ENCODE results near the gene RFX2.
"Not testable (repeated sequence)": the region's sequence is repeated elsewhere in the genome, so short reads cannot be mapped to it uniquely, and the experiment has no call there.

Gene RFX2

DNA sequence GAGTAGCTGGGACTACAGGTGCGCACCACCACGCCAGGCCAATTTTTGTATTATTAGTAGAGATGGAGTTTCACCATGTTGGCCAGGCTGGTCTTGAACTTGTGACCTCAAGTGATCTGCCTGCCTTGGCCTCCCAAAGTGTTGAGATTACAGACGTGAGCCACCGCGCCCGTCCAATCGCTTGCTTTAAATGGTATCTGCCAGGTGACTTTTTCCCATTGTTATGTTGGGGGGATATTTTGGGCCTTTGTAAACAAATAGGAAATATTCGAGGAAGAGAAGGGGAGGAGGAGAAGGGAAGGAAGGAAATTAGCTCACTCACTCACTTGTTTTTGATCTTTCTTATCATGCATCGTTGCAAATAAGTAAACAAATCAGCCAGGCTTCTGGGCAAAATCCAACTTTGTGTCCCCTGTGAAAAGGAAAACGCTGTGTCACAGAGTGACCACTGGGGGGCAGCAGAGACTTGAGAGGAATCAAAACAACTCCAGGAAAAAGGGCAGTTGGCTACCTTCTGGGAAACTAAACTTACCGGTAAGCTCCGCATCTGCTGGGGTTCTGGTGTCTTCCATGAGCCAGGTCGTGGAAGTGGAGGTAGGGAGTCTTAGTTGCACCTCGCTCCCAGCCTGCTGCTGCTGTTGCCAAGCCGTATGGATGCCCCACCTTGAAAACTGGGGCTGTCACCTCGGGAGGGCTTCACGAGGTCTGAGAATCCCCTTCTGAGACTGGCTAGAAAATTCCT, 123.1 kb downstream of the RFX2 start:
- DNase-seq, result no peak

DNA sequence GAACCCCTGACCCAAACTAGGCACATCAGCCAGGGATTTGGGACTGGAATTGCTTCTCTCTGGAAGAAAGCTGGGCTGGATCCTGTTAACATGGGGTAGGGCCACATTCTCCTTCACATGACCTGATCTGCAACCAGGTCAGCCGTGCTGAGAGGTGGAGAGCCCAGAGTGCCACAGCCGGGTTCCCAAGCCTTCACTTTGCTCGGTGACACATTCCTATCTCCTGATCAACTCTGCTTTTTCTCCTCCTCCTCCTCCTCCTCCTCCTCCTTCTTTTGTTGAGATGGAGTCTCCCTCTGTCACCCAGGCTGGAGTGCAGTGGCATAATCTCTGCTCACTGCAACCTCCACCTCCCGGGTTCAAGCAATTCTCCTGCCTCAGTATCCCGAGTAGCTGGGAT, 124.5 kb downstream of the RFX2 start:
- DNase-seq, result not testable (repeated sequence)

DNA sequence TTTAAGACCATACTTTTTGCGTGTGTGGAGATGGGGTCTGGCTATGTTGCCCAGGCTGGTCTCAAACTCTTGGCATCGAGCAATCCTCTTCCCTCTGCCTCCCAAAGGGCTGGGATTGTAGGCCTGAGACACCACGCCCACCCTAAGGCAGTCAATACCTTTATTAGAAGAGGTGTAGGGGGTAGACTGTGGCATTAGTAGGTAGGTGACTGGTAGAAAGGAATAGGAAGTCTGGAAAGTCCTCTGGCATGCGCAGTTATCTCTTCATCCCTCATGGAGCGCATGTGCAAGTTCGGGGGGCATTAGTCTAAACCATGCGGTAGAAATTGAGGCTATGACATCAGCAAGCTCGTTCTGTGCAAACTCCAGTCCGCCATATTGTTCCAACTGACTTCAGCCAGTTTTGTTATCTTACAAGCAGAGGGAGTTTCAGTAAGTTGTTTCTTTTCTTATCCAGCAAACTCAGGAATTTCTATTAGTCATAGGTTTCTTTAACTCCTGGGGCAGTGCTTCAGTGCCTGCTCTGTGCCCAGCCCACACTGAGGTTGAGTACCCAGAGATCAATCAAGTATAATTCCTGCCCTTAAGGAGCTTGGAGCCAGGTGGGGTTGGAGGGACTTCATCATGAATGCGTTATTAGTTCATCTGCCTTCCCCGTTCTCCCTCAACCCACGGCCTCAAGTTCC, 125.1 kb downstream of the RFX2 start:
- DNase-seq, result no peak

DNA sequence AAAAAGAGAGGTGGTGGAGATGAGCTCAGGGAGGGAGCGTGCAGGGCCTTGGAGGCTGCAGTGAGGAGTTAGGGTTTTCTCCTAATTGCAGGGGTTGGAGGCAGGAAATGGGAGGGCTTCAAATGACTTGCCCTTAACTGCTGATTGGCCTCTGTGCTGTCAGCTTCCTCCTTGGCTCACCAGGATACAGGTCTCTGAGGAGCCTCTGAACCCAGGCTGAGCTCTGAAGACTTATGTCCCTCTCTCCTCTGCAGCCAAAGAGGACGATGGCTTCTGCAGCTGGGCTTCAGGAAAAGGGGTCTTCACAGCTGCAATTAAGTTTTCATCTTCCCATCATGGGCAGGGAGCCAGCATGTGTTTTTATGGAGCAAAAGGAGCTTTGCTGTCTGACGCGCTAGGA, 125.7 kb downstream of the RFX2 start:
- DNase-seq, result no peak

DNA sequence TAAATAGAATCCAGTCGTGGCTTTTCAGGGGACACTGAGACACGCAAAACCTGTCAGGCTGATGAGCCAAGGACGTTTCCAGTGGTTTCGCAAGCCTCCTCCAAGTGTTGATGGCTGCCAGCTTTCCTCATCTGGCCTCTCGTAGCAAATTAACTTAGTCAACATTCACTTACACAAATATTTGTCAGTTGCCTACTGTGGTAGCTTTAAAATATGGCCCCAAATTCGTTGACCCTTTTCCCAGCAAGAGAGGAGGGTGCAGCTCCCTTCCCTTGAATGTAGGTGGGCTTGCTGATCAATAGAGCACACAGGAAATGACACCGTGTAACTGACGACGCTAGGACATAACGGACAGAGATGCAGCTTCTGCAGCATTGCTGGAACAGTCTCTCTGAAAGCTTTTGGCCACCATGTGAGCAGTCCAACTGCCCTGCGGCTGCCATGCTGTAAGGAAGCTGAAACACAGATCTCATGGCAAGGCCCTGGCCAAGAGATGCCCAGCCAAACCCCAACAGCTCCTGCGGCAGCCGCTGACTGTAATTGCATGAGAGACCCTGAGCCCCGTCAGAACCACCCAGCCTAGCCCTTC, 126.8 kb downstream of the RFX2 start:
- DNase-seq, result no peak

DNA sequence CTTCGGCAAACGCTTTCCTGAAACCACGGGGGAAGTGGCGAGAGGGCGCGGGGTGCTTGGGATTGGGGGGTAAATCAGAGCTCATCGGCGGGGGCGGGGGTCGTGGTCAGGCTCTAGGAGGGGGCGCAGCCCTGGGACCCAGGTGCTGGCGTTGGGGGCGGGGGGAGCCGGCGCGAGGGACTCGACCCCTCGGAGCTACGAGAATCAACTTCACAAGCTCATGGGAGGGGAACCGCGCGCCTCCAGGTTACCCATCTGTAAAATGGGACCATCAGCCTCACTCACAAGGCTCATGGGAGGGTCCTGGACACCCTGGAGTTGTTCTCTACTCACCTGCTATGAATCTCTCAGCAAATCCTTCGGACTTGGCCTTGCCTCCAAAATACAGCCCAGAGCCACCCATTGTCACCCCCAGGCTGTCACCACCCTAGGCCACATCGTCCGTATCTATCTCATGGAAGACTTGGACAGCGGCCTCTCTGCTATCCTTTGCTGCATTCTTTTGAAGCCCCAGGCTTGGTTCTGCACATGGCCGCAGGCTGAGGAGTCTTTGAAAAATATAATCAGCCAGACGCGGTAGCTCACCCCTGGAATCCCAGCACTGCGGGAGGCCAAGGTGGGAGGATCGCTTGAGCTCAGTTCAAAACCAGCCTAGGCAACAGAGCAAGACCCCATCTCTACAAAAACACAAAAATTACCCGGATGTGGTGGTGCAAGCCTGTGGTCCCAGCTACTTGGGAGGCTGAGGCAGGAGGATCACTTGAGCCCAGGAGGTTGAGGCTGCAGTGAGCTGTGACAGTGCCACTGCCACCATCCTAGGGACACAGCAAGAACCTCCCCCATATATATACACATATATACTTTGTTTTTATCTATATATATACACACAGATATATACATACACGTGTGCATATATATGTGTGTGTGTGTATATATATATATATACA, 131.4 kb downstream of the RFX2 start:
- no peak for DNase-seq

DNA sequence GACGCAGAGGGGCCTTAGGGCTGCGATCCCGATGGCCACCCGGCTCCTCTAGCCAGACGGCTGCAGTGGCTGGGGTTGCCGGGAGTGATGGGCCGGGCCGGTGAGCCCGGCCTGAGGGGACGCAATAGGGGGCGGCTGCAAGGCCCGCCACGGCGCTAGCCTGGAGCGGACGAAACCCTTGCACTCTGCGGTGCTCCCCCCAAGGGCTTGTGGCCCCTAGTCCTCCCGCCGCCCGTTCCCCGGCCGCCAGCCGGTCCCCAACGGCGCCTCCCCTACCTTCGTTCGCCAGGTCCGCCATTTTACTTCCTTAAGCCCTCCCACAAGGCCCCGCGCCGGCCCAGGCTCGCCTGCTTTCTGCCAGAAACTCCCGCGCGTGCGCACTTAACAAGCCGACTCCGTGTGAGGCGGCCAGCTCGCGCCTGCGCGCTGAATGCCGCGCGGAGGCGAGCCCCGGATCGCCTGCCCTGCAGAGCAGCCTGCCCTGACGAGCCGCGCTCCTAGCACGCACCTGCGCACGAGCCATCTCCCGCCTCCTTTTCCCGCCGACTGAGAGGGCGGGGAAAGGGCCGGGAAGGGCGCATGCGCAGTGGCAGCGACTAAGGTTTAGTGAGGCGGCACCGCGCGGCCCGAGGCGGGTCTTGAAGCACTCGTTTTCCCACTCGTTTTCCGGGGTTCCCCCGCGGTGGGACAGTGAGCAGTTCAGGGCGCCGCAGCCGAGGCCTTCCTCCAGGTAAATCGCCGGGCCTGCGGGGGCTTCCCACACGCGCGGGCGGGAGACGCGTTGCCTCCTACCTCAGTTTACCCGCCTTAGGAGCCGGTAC, 132.3 kb downstream of the RFX2 start, which contains the start of gene RANBP3:
RANBP3 (minus strand) TSS at position 356 of the 821 bp plus-strand sequence; CDS start at position 298, 58 bp downstream.
- DNase-seq, result peak; percentile 100

DNA sequence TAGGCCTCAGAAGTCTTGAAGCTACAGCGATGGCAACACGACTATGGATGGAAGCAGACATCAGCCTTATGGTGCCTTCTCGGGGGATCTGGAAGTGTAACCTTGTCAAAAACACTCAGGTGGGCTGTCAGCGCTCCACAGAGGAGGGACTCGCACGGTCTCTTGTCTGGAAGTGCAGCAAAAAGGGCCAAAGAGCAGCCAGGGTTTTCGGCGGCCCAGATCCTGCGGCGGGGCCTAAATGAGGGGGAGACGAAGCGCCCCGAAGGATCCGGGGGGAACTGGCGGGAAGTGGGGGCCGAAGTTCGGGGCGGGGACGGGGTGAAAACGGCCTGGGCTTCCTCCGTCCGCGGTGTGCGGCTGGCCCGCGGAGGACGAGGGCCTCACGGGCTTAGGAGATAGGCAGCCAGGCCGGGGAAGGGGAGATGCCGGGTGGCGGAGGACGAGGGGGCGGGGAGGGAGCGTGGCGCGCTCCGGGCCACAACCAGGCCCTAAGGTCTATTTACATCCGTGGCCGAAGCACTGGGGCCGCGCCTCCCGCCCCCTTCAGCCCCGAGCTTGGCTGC, 133.0 kb downstream of the RFX2 start:
- no peak for DNase-seq

DNA sequence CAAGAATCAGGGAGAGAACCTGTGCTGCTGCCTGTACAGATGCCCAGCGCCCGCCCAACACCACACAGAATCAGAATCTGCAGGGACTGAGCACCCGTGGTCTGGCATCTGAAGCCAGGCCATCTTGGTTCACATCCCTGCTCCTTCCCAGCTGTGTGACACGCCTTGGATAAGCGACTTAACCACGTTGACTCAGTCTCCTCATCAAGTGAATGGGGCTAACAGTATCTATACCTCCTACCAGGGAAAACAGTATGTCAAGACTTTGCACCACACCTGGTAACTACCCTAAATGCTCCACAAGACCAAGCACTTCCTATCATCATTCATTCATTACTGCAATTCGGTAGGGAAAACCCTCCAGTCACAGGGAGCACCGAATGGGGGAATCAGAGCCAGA, 133.5 kb downstream of the RFX2 start:
- DNase-seq, result no peak

DNA sequence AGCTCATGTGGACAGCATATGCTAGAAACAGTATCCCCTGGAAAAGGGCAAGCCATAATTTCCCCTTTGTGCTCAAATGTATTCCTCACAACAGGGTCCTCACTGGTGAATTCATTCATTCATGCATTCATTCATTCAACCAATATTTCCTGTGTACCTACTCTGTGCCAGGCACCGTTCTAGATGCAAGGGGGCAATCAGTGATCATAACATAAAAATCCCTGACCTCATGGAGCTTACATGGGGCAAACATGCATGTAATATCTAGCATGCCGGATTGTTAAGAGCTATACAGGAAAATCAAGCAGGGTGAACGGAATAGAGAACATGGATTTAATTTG, 134.9 kb downstream of the RFX2 start:
- no peak for DNase-seq

DNA sequence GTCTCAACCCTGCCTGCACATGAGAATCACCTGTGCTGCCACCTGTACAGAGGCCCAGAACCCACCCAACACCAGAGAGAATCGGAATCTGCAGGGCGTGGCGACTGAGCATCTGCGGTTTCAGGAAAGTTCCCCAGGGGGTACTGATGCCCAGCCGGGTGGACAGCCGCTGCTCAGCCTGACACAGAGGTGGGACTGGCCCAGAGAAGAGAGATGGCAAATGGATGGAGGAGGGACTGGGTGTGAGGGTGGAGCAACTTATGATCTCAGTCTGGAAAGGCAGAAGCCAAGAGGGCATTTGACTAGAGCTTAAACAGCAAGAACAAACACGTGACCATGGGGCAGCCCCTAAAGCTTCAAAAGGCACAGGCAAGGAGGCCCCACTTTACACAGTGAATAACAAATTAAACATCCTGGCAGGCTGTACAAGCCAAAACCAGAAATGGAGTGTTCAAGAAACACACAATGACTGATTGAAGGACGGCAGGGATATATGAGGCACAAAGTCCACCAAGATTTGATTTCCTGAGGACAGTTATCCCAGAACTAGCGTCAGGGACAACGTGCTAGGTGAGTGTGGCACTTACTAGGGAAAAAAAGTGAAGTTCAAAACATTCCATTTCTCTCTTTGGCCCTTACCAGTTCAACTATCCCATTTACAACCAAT, 135.4 kb downstream of the RFX2 start:
- no peak for DNase-seq

DNA sequence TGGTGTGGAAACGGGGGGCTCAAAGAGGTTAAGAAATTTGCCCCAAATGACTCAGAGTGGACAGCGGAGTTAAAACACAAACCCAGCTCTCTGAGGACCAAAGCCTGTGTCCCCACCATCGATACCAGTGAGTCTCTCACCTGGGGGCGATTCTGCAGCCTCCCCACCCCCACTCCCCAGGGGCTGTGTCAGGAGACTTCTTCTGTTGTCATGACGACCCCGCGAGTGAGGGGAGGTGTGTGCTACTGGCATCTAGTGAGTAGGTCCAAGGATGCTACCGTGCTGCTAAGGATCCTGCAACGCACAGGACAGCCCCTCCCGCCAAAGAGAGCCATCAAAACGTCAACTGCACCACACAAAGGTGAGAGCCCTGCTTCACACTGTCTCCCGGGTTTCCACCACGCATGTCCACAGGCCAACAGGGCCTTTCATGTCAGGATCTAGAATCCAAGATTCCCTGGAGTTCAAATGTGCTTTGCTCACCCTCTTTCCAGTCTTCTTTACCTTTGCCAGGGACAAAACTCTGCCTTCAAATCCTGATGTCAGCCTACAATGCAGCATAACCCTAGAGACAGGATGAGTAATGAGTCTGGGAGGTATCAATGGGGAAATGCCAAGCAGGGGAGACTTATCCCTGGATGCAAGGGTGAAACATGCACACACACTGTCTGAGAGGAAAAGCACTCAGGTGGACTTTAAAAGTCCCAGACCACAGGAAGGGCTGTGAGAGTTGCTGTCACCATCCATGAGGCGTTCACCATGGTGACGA, 136.2 kb downstream of the RFX2 start:
- no peak for DNase-seq

DNA sequence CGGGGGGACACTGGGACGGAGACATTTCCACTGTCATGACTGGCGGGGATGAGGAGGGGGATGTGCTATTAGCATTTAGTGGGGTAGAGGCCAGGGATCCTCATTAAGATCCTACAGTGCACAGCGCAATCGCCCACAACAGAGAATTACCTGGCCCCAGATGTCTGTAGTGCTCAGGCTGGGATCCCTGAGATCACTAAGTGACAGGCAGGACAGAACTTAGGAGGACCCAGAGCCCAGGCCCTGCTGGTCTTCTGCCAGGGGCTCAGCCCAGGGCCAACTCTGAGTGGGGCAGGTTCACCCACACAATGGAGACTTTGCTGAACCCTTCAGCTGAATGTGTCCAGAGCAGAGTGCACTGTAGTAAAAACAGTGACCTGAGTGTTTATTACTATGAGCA, 136.9 kb downstream of the RFX2 start:
- DNase-seq, result no peak

DNA sequence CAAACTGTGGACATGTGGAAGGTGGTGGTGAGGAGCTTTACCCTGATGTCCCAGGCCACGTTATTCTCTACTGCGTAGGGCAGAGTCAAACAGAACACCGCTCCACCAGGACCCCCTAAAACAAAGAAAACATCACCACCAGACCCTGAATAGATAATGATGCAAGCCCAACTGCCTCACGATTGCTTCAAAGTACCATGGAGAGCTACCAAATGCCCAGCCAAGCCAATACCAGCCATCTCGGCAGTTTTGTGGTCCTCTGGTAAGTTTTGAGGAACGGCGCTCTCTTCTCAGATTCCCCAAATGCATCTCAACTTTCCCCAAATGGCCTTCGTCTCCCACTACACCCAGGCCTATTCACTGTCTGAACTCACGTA, 138.0 kb downstream of the RFX2 start:
- no peak for DNase-seq

DNA sequence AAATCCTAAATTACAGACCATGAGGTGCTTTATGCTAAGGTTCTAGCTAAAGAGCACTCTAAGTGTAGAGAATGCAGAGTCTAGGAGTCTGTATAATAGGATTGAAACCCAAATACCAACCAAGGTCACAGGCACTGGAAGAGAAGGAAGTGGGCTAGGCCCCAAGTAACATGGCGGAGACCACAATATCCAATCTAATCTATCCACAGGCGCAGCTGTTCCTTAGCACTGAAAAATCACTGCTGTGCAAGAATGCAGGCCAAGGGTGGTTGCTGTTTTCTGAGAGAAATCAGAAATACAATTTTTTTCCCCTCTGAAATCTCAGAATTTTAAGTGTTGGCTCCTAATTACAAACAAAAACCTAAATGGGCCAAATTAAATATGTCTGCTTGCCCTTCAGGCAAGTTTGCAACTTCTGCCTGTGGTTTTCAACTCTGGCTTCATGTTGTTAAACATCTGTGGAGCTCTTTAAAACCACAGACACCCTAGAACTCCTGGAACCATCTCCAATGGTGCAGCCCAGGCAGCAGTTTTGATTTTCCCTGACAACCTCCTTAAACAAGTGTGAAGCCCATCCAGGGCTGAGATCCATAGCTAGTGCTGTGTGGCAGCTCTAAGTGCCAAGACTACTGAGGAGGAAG, 138.5 kb downstream of the RFX2 start:
- DNase-seq, result no peak

DNA sequence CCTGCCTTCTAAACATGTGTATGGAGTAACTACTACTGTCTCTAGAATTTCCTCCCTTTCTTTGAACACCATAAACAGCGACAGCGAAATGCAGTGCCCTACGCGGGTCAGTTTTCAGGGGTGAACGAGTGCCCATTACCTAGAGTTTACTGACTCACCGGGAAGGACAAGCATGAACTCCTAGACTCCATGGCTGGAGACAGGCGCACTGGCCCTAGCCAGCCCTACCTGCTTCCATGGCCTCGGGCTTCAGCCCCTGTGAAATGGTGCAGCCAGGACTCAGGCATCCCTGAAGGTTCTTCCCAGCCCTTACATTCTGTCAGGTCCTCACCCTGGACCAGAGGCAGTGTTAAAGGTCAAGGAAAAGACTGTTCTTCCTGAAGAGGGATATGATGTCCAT, 140.8 kb downstream of the RFX2 start:
- DNase-seq, result no peak

DNA sequence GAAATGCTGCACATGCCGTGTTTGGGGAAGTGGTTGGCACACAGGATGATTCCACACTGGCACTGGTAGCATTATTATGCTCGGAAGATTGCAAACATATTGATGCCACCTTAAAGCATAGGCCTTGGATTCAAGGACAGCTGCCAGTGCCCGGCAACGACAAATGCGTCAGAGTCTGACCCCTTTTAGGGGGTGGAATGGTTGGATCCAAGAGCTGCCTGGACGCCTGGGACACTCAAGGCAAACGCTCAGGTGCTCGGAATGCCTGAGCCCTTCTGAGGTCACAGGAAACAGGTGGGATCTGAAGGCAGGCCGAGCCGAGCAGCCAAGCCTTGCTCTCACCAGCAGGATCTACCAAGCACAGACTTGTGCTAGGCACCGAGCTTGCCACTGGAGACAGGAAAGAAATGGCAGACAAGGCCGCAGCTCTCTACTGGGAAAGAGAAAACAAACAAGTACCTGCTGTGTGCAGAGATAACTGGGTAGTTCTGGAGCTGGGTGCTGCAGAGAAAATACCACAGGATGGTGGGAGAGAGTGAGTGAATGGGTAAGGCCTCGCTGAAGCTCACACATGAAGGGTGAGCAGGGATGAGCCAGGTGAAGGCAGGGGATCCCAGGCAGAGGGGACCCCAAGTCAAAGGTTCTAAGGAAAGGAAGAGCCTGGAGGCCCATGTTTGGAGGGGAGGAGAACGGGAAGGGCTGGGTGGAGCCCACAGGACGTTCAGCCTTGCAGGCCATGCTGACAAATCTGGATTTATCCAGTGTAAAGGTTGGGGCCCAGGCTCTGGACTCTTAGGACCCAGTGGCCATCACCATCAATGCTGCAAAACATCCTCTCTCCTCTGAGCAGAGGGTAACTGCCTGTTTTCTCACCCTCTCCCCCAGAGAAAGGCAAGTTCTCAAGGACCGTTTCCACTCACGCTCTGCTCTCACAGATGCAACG, 141.6 kb downstream of the RFX2 start:
- no peak for DNase-seq

DNA sequence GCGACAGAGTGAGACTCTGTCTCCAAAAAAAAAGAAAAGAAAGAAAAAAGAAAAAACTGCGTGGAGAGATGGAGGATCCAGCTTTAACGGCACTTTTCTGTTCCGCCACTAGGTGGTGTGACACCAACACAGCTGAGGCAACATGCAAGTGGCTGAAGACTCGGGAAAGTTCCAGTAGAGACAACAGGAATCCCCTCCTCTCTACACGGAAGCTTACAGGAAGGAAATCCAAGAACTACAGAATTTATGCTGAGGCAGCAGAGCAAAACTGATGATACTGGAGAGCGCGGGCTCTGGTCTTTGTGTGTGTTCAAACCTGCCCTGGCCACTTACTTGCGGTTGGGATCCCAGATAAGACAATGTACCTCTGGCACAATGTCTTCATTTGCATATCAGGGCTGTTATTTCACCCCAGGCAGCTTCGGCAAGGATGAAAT, 142.3 kb downstream of the RFX2 start:
- DNase-seq, result peak; percentile 28

DNA sequence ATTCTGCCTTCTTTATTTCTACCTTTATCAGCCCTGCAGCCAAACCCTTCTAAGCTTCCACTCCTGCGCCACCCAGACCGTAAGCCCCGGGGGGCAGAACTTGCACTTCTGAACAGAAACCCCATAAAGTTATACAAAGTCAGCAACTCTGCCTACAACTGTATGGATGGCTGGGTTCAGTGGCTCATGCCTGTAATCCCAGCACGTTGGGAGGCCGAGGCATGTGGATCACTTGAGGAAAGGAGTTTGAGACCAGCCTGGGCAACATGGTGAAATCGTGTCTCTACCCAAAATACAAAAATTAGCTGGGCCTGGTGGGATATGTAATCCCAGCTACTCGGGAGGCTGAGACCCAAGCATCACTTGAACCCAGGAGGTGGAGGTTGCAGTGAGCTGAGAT, 142.7 kb downstream of the RFX2 start:
- no peak for DNase-seq

All from GDM1 (cell line).